H1 (cell line): Measurements from ENCODE around the gene SLC39A10. TPM values are rescaled to one million over a fixed set of nuclear protein-coding genes. Genes with fewer than 3 reads are reported as not detected.

Source experiments
- JUND ChIP-seq: IDR thresholded peaks from 2 replicates; pipeline ENCODE4 v1.6.1; 2011; ENCODE audit warnings: mild to moderate bottlenecking, improper control_type of control experiment, low read length
- KDM4A ChIP-seq: IDR thresholded peaks from one replicate; pipeline ENCODE4 v1.7.1; 2012; ENCODE audit warnings: low read depth, mild to moderate bottlenecking, moderate library complexity, low read length, inconsistent platforms; ENCODE audit not compliant: severe bottlenecking
- MAX ChIP-seq: IDR thresholded peaks from 2 replicates; pipeline ENCODE4 v1.6.1; 2012; ENCODE audit warnings: inconsistent platforms
- SAP30 ChIP-seq: fragments of 300-600 bp; sonication (generic); IDR thresholded peaks from 2 replicates; pipeline ENCODE4 v1.7.1; 2012; ENCODE audit warnings: low read length, moderate library complexity, mild to moderate bottlenecking, inconsistent platforms; ENCODE audit not compliant: insufficient read depth, insufficient replicate concordance
- SUZ12 ChIP-seq: fragments of 200-600 bp; sonication (generic); IDR thresholded peaks from 2 replicates; pipeline ENCODE4 v1.6.1; 2012; ENCODE audit warnings: mild to moderate bottlenecking, inconsistent platforms, low read length, moderate library complexity, mixed read lengths
- TAF7 ChIP-seq: optimal IDR thresholded peaks from 2 replicates; pipeline ENCODE3; 2011; ENCODE audit warnings: low read depth, mild to moderate bottlenecking, inconsistent platforms, low read length, moderate library complexity, borderline replicate concordance
- polyA plus RNA-seq, 7 experiments: library from polyadenylated mRNA; depleted of rRNA in 3 of 7; stranded (reverse) in 5 of 7; unstranded in 2 of 7; fragments of >200 nt in 5 of 7; fragments of 200-250 nt in 2 of 7; gene quantifications; 1 replicate in 5 of 7; 2 replicates in 1 of 7; 4 replicates in 1 of 7; pipeline versions ENCODE4 v1.2.1 to v1.2.3, GENCODE V29; 2011 to 2013; ENCODE audit warnings: missing spikeins in 2 of 7, mixed read lengths in 2 of 7
- total RNA-seq: library from RNA; stranded (reverse); fragmentation: NEBNext Ultra II Directional; extraction: Animal tissue kit (Norgen Biotek cat#: 25700); gene quantifications from 2 replicates; pipeline ENCODE4 v1.2.1, GENCODE V29; 2021

The SLC39A10 gene
- total and polyA plus RNA-seq, 2 of the 8 experiments (the other 6 are each of a cell fraction or from before 2014, with no cell fraction given) = 68.1 to 234 TPM

DNA sequence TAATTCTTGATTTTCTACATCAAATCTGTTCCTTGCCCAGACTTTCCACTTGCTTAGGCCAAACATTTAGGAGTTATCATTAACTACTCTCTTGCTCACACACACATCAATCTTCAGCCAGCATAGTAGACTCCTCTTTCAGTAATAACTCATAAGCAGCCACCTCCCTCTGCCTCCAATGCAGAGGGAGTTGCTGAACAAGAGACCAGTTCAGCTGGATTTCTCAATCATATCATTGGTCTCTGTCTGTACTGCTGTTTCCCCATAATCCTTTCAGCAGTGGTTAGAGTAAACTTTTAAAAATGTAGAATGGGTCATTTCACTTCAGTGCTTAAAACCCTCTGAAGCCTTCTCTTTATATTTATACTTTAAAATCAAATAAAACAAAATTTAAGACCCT, 112.9 kb downstream of the SLC39A10 start (continued):
- no peak for TF ChIP-seq KDM4A
- no peak for TF ChIP-seq TAF7
- no peak for TF ChIP-seq SAP30
- TF ChIP-seq MAX = no peak
- TF ChIP-seq SUZ12 = no peak
- TF ChIP-seq JUND = no peak
